HCT116 (cell line): ENCODE measurements around the gene MIPEP. TPM values are rescaled to one million over a fixed set of nuclear protein-coding genes. Genes with fewer than 3 reads are reported as not detected.

Experiments
- ATAC-seq: fragments of 200-7000 bp; cut with Tn5 transposase; 2 replicates; pipeline ENCODE4 v1.9.1; 2020; ENCODE audit warnings: mild to moderate bottlenecking, moderate library complexity
- BruUV-seq: library from RNA; stranded (reverse); fragments of 400-500 nt; replicated peaks from 2 replicates; lab custom pipeline; 2021; lab: Mats Ljungman, UMichigan
- CTCF ChIA-PET: fragments of 300-600 bp; sonication (Branson Sonifier 250); formaldehyde crosslinking; loops from one replicate; lab custom pipeline; 2021; ENCODE audit warnings: antibody characterized with exemption; lab: Charles Lee
- POLR2A ChIA-PET: fragments of 300-600, 350-600 bp; sonication (Branson Sonifier 250); formaldehyde crosslinking; loops from one replicate; lab custom pipeline; 2021; ENCODE audit warnings: antibody characterized with exemption; lab: Charles Lee
- RAD21 ChIA-PET, 2 experiments: fragments of 300-600 bp; sonication (Branson Sonifier 250); formaldehyde crosslinking; loops; one replicate each; lab custom pipeline; 2023; ENCODE audit warnings: low total read pairs in 2 of 2; ENCODE audit not compliant: uncharacterized antibody in 2 of 2, unreplicated experiment in 2 of 2, low non-redundant PET in 1 of 2; lab: Charles Lee
- DNase-seq: peaks from one replicate; pipeline ENCODE4 v3.0.0-alpha.2; 2010; ENCODE audit warnings: low read depth, low spot score
- H2AFZ ChIP-seq: fragments of 200-600 bp; shearing (Covaris generic), sonication (generic); 2 replicates; pipeline ENCODE4 v1.6.1; 2017; ENCODE audit warnings: low read depth, mixed run types, mixed read lengths, antibody characterized with exemption, low read length; ENCODE audit not compliant: poor library complexity, severe bottlenecking
- H3K27ac ChIP-seq: 2 replicates; pipeline ENCODE4 v1.5.1; 2012; ENCODE audit warnings: low read depth, low read length
- H3K27me3 ChIP-seq: fragments of 200-600 bp; sonication (generic); 2 replicates; pipeline ENCODE4 v1.6.1; 2016; ENCODE audit warnings: mixed run types, low read length, mixed read lengths; ENCODE audit not compliant: insufficient read depth
- H3K36me3 ChIP-seq, 2 experiments: fragments of 200-500 bp in 1 of 2; fragments of 200-600 bp in 1 of 2; sonication (Bioruptor generic) in 1 of 2; sonication (generic) in 1 of 2; 2 replicates each; pipeline versions ENCODE4 v1.5.1 to v1.6.1; 2014 to 2016; ENCODE audit warnings: low read length in 2 of 2, inconsistent platforms in 1 of 2, mixed read lengths in 1 of 2, mixed run types in 1 of 2; ENCODE audit not compliant: insufficient read depth in 2 of 2, control insufficient read depth in 1 of 2
- H3K4me1 ChIP-seq, 2 experiments: fragments of 200-600 bp in 1 of 2; sonication (generic) in 1 of 2; 2 replicates each; pipeline versions ENCODE4 v1.5.1 to v1.6.1; 2012 to 2017; ENCODE audit warnings: low read length in 2 of 2, inconsistent platforms in 1 of 2, mild to moderate bottlenecking in 1 of 2, mixed read lengths in 1 of 2, mixed run types in 1 of 2, moderate library complexity in 1 of 2; ENCODE audit not compliant: insufficient read depth in 2 of 2, control insufficient read depth in 1 of 2
- H3K4me2 ChIP-seq: fragments of 200-600 bp; sonication (generic); 2 replicates; pipeline ENCODE4 v1.6.1; 2017; ENCODE audit warnings: mixed run types, low read length, mixed read lengths
- H3K4me3 ChIP-seq, 2 experiments: fragments of 200-600 bp in 1 of 2; sonication (generic) in 1 of 2; replicated peaks in 1 of 2; 2 replicates each; pipeline ENCODE4 v1.5.1; 2011 to 2016; ENCODE audit warnings: low read length in 2 of 2, control low read depth in 1 of 2, low read depth in 1 of 2, mild to moderate bottlenecking in 1 of 2, mixed read lengths in 1 of 2, mixed run types in 1 of 2
- H3K79me2 ChIP-seq: fragments of 200-600 bp; sonication (generic); 2 replicates; pipeline ENCODE4 v1.6.1; 2017; ENCODE audit warnings: mild to moderate bottlenecking, mixed run types, low read length, moderate library complexity, mixed read lengths; ENCODE audit not compliant: insufficient read depth
- H3K9ac ChIP-seq: fragments of 200-600 bp; sonication (generic); 2 replicates; pipeline ENCODE4 v1.6.1; 2016; ENCODE audit warnings: low read length, mixed read lengths
- H3K9me2 ChIP-seq: fragments of 200-600 bp; sonication (generic), shearing (Covaris generic); 2 replicates; pipeline ENCODE4 v1.6.1; 2017; ENCODE audit warnings: mixed run types, mild to moderate bottlenecking, moderate library complexity; ENCODE audit not compliant: insufficient read depth
- H3K9me3 ChIP-seq, 2 experiments: fragments of 200-500 bp in 1 of 2; fragments of 200-600 bp in 1 of 2; sonication (Bioruptor generic) in 1 of 2; sonication (generic) in 1 of 2; 2 replicates each; pipeline ENCODE4 v1.6.1; 2014 to 2017; ENCODE audit warnings: low read length in 2 of 2, mixed read lengths in 2 of 2, inconsistent platforms in 1 of 2, low read depth in 1 of 2, mild to moderate bottlenecking in 1 of 2, mixed run types in 1 of 2, moderate library complexity in 1 of 2; ENCODE audit not compliant: control insufficient read depth in 1 of 2, insufficient read depth in 1 of 2
- H4K20me1 ChIP-seq: fragments of 200-600 bp; sonication (generic), shearing (Covaris generic); 2 replicates; pipeline ENCODE4 v1.6.1; 2017; ENCODE audit warnings: mixed run types, mild to moderate bottlenecking, moderate library complexity; ENCODE audit not compliant: insufficient read depth
- CBX3 ChIP-seq: IDR thresholded peaks from 2 replicates; pipeline ENCODE4 v1.6.1; 2012; ENCODE audit warnings: low read depth
- CEBPB ChIP-seq: IDR thresholded peaks from 2 replicates; pipeline ENCODE4 v1.6.1; 2012; ENCODE audit warnings: low read depth
- EGR1 ChIP-seq: IDR thresholded peaks from 2 replicates; pipeline ENCODE4 v1.6.1; 2012; ENCODE audit warnings: low read depth
- ELF1 ChIP-seq: IDR thresholded peaks from 2 replicates; pipeline ENCODE4 v1.6.1; 2012; ENCODE audit warnings: low read depth, borderline replicate concordance
- EZH2 ChIP-seq: fragments of 200-600 bp; sonication (generic); IDR thresholded peaks from 2 replicates; pipeline ENCODE4 v1.6.1; 2017; ENCODE audit warnings: antibody characterized with exemption, mixed run types
- FOSL1 ChIP-seq: IDR thresholded peaks from 2 replicates; pipeline ENCODE4 v1.6.1; 2012; ENCODE audit warnings: low read depth
- POLR2A ChIP-seq: IDR thresholded peaks from 2 replicates; pipeline ENCODE4 v1.7.0; 2011; ENCODE audit warnings: borderline replicate concordance; ENCODE audit not compliant: insufficient read depth, insufficient read length; ENCODE audit errors: extremely low read depth
- POLR2AphosphoS5 ChIP-seq: IDR thresholded peaks from 2 replicates; pipeline ENCODE4 v1.6.1; 2011; ENCODE audit warnings: mild to moderate bottlenecking, low read depth, low read length, moderate library complexity
- SIN3A ChIP-seq: IDR thresholded peaks from 2 replicates; pipeline ENCODE4 v1.6.1; 2012; ENCODE audit warnings: low read depth
- SP1 ChIP-seq: IDR thresholded peaks from 2 replicates; pipeline ENCODE4 v1.6.1; 2012; ENCODE audit warnings: low read depth
- SRF ChIP-seq: IDR thresholded peaks from 2 replicates; pipeline ENCODE4 v1.6.1; 2012; ENCODE audit warnings: low read depth
- TCF7L2 ChIP-seq: IDR thresholded peaks from 2 replicates; pipeline ENCODE4 v1.7.0; 2011; ENCODE audit warnings: borderline replicate concordance, inconsistent platforms; ENCODE audit not compliant: insufficient read depth, insufficient read length; ENCODE audit errors: extremely low read depth
- YY1 ChIP-seq: IDR thresholded peaks from 2 replicates; pipeline ENCODE4 v1.6.1; 2011; ENCODE audit warnings: low read length, low read depth, moderate library complexity, mild to moderate bottlenecking; ENCODE audit not compliant: insufficient replicate concordance; ENCODE audit errors: extremely low read depth
- ZFX ChIP-seq: fragments of 450-650 bp; IDR thresholded peaks from 2 replicates; pipeline ENCODE4 v1.6.1; 2017
- ZNF274 ChIP-seq: fragments of 200-500 bp; sonication (Bioruptor generic); IDR thresholded peaks from 2 replicates; pipeline ENCODE4 v1.6.1; 2014; ENCODE audit warnings: mild to moderate bottlenecking, low read depth, low read length, inconsistent platforms
- intact Hi-C: fragments of 100-400 bp; cut with micrococcal nuclease; formaldehyde crosslinking; loops from 2 replicates; pipeline ENCODE4 v1.10.0; 2022
- total RNA-seq: library from RNA; stranded (reverse); gene quantifications from one replicate; pipeline ENCODE4 v1.2.1, GENCODE V29; 2021; ENCODE audit not compliant: unreplicated experiment
- TF ChIP-seq, protein P1 (sequence below): IDR thresholded peaks from 2 replicates; pipeline ENCODE4 v1.6.1; 2012
- TF ChIP-seq, protein P2 (sequence below): IDR thresholded peaks from 2 replicates; pipeline ENCODE4 v1.6.1; 2011; ENCODE audit warnings: mild to moderate bottlenecking, low read length, moderate library complexity; ENCODE audit not compliant: insufficient replicate concordance; ENCODE audit errors: extremely low read depth
- TF ChIP-seq, protein P3 (sequence below): IDR thresholded peaks from 2 replicates; pipeline ENCODE4 v1.6.1; 2012

The MIPEP gene
- total RNA-seq, 1 experiment from 2014 or later = 33.3 TPM

DNA sequence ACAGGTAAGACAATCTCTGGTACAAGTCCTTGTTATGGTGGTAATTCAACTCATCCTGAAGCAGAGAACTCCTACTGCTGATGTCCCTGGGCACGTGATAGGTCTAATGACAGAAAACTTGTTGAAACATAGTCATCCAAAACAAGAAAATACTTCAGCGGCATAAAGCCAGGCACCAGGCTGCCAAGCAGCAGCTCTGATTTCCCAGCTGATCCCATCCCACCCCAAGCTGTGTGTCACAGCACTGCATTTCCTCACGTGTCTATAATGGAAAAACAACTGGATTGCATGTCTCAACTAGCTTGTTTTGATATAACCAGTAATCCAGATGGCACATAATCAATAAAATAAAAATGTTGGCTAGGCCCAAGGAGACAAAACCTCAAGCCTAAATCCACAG, 64.8 kb downstream of the MIPEP start:
- ATAC-seq (no peak), DNase-seq (no peak)
- no TSS peak for BruUV-seq
- POLR2A ChIA-PET = no interaction called here
- no peaks in the 10 kb centered on the region for H3K9me3 ChIP-seq
- H3K36me3 ChIP-seq = no peaks in the 10 kb centered on the region
- no peak for TF ChIP-seq CBX3
- TF ChIP-seq, protein P1, sequence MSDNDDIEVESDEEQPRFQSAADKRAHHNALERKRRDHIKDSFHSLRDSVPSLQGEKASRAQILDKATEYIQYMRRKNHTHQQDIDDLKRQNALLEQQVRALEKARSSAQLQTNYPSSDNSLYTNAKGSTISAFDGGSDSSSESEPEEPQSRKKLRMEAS = no peak
- no peak for TF ChIP-seq EZH2
- no peak for TF ChIP-seq EGR1
- no peak for TF ChIP-seq POLR2AphosphoS5
- TF ChIP-seq YY1 = no peak
- no peak for TF ChIP-seq SRF
- no peak for TF ChIP-seq CEBPB
- TF ChIP-seq, protein P2, sequence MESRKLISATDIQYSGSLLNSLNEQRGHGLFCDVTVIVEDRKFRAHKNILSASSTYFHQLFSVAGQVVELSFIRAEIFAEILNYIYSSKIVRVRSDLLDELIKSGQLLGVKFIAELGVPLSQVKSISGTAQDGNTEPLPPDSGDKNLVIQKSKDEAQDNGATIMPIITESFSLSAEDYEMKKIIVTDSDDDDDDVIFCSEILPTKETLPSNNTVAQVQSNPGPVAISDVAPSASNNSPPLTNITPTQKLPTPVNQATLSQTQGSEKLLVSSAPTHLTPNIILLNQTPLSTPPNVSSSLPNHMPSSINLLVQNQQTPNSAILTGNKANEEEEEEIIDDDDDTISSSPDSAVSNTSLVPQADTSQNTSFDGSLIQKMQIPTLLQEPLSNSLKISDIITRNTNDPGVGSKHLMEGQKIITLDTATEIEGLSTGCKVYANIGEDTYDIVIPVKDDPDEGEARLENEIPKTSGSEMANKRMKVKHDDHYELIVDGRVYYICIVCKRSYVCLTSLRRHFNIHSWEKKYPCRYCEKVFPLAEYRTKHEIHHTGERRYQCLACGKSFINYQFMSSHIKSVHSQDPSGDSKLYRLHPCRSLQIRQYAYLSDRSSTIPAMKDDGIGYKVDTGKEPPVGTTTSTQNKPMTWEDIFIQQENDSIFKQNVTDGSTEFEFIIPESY = no peak
- no peak for TF ChIP-seq ZNF274
- TF ChIP-seq ELF1 = no peak
- no peak for TF ChIP-seq TCF7L2
- TF ChIP-seq ZFX = no peak
- no peak for TF ChIP-seq SP1
- no peak for TF ChIP-seq FOSL1
- TF ChIP-seq POLR2A = no peak
- TF ChIP-seq, protein P3, sequence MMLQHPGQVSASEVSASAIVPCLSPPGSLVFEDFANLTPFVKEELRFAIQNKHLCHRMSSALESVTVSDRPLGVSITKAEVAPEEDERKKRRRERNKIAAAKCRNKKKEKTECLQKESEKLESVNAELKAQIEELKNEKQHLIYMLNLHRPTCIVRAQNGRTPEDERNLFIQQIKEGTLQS = no peak
- TF ChIP-seq SIN3A = no peak
- no peak overlapping the region for H3K4me2 ChIP-seq
- H3K27ac ChIP-seq = no peak overlapping the region
- no peaks in the 10 kb centered on the region for H3K27me3 ChIP-seq
- H3K79me2 ChIP-seq = no peaks in the 10 kb centered on the region
- H3K4me1 ChIP-seq = no peaks in the 10 kb centered on the region
- CTCF ChIA-PET = no interaction called here
- no peaks in the 10 kb centered on the region for H4K20me1 ChIP-seq
- intact Hi-C loops = no loop called here
- RAD21 ChIA-PET = no interaction called here
- no peak overlapping the region for H3K4me3 ChIP-seq
- H3K9ac ChIP-seq = no peak overlapping the region
- no peak overlapping the region for H2AFZ ChIP-seq
- no peaks in the 10 kb centered on the region for H3K9me2 ChIP-seq
